Body of pancreas (tissue), 4 donors: ENCODE data around the gene PDCD2L.
A peak's percentile ranks its signal among the peaks of the same experiment; 100 is the strongest.

Experiments
- CTCF ChIP-seq, 7 experiments: fragments of 450-650 bp in 4 of 7; fragments of 200-600 bp in 3 of 7; sonication (generic) in 3 of 7; IDR thresholded peaks; one replicate each; pipeline ENCODE4 v1.5.1; 2016 to 2019; ENCODE audit warnings: antibody characterized with exemption in 7 of 7
- POLR2A ChIP-seq, 3 donors: fragments of 450-650 bp; IDR thresholded peaks; one replicate each; pipeline ENCODE4 v1.6.1; 2016; ENCODE audit warnings: antibody characterized with exemption in 3 of 3, mild to moderate bottlenecking in 2 of 3

GRCh38 chr19:34364830-34365462 is 39.3 kb upstream of the PDCD2L start, which contains the start of gene GPI:
- no peak for TF ChIP-seq CTCF (IDR thresholded peaks at IDR 0.05)
- TF ChIP-seq POLR2A (IDR thresholded peaks at IDR 0.05): peak; percentile 16 to 53 (median 51)
